GM12892 (cell line): Measurements from ENCODE around the gene AMH.

Source experiments
- DNase-seq: peaks from one replicate; pipeline ENCODE4 v3.0.0; 2011; ENCODE audit not compliant: insufficient read length
- FAIRE-seq: peaks from 2 replicates; lab custom pipeline; 2011; peaks lifted over from hg19 to GRCh38; lab: Jason Lieb, UNC
- POLR2A ChIP-seq: IDR thresholded peaks from 2 replicates; pipeline ENCODE4 v1.6.1; 2011; ENCODE audit warnings: low read depth, low read length, control low read depth
- POLR2AphosphoS5 ChIP-seq: IDR thresholded peaks from 2 replicates; pipeline ENCODE4 v1.6.1; 2011; ENCODE audit warnings: low read depth, low read length, control low read depth
- TAF1 ChIP-seq: IDR thresholded peaks from 2 replicates; pipeline ENCODE4 v1.6.1; 2011; ENCODE audit warnings: low read depth, mild to moderate bottlenecking, control low read depth, low read length, borderline replicate concordance

The AMH gene

DNA sequence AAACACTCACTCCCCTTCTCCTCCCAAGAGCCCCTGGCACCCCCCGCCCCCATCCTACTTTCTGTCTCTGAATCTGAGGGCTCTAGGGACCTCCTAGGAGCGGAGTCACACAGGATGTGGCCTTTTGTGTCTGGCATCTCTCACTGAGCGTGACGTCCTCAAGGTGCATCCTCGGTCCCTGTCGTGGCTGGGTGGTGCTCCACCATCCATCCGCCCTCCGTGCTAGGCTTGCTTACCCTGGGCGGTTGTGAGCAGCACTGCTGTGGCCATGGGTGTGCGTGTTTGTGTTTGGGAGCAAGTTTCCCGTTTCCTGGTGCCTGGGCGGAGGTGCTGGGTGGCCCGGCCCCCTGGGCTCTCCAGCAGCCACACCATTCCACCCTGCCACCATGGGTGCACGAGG lies 25.2 kb upstream of the AMH start:
- peak; percentile 61 for DNase-seq
- FAIRE-seq = peak; percentile 77
- no peak for TF ChIP-seq POLR2A
- TF ChIP-seq POLR2AphosphoS5 = no peak
- no peak for TF ChIP-seq TAF1

- DNase-seq (no peak), FAIRE-seq (no peak)
- TF ChIP-seq TAF1 = no peak
- TF ChIP-seq POLR2AphosphoS5 = no peak
- no peak for TF ChIP-seq POLR2A
Observed at GRCh38 chr19:2224754-2225349, 24.3 kb upstream of the AMH start.

GRCh38 chr19:2225415-2226050 lies 23.6 kb upstream of the AMH start:
- TF ChIP-seq POLR2AphosphoS5 (no peak), POLR2A (no peak)
- DNase-seq (no peak), FAIRE-seq (no peak)

- no peak for TF ChIP-seq POLR2AphosphoS5
- TF ChIP-seq TAF1 = no peak
- TF ChIP-seq POLR2A = no peak
- FAIRE-seq = no peak
- DNase-seq = no peak
Observed at GRCh38 chr19:2226051-2226839, 22.9 kb upstream of the AMH start.

DNA sequence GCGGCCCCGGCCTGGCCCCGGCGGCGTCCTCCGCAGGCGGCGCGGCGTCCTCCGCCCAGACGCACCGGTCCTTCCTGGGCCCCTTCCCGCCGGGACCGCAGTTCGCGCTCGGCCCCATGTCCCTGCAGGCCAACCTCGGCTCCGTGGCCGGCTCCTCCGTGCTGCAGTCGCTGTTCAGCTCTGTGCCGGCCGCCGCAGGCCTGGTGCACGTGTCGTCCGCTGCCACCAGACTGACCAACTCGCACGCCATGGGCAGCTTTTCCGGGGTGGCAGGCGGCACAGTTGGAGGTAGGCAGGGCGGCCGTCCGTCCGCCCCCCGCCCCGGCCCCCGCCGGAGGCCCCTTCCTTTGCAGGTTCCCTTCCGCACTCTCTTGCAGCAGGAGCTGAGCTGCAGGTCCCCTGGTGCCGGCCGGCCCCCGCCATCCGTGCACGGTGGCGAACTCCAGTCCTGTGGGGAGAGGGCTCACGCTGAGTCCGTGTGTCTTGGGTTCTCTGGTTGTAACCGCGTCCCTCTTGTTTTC lies 22.2 kb upstream of the AMH start:
- DNase-seq (no peak), FAIRE-seq (no peak)
- TF ChIP-seq POLR2AphosphoS5 (no peak), POLR2A (no peak), TAF1 (no peak)

DNA sequence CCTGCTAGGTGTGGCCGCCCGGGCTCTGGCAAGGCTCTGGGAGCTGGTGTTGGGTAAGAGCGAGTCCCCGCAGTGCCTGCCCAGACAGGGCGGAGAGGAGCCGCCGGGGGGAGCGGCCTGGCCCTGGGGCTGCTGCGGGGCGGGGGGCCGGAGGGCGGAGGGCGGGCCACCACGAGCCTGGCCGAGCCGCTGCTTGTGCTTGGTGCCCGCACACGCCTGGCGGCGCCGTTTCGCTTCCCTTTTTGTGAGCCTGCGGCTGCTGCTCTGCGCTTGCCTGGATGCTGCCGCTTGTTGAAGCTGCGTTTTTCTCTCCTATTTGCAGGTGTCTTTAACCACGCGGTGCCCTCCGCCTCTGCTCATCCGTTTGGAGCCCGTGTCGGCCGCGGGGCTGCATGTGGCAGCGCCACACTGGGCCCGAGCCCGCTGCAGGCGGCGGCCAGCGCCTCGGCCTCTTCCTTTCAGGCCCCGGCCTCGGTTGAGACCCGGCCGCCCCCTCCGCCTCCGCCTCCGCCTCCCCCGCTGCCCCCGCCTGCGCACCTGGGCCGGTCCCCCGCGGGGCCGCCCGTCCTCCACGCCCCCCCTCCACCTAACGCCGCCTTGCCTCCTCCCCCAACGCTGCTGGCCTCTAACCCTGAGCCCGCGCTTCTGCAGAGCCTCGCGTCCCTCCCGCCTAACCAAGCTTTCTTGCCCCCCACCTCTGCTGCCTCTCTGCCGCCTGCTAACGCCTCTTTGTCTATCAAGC lies 21.5 kb upstream of the AMH start:
- TF ChIP-seq POLR2A = no peak
- no peak for TF ChIP-seq POLR2AphosphoS5
- TF ChIP-seq TAF1 = no peak
- FAIRE-seq (no peak), DNase-seq (no peak)

DNA sequence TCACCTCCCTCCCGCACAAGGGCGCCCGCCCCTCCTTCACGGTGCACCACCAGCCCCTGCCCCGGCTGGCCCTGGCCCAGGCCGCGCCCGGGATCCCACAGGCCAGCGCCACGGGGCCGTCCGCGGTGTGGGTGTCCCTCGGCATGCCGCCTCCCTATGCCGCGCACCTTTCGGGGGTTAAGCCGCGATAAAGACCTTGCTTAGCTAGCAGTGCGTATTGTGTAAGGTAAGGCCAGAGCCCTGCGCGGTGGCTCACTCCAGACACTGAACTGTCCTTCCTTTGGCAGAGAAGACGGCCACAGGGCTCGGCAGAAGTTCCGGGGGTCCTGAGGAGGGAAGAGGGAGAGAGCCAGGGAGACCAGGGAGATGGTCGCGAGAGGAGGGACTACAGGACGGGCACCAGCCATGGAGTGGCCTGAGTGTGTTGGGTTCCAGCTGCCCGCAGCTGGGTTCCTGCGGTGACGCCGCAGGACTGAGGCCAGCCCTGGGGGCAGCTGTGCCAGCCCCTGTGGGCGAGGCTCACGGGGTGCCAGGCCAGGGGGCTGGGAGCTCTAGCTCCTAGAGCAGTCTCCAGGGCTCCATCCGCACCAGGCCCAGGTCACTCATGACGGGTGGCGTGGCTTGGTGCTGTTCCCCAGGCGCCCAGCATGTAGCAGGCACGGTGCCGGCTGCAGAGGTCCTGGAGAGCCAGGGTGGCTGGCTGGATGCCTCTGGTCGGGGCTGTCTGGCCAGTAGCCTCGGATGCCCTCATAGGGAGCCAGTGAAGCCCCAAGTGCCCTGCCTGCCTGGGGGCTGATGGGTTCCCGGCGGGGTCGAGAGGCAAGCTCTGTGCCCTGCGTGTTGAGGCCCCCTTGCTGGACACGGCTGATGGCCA lies 20.7 kb upstream of the AMH start:
- FAIRE-seq (no peak), DNase-seq (no peak)
- TF ChIP-seq POLR2AphosphoS5 = peak; percentile 4; the same call in 1 of the 2 replicates
- no peak; the same call in 1 of the 2 replicates for TF ChIP-seq POLR2A

GRCh38 chr19:2229103-2230032 lies 19.8 kb upstream of the AMH start:
- no peak for FAIRE-seq
- no peak for DNase-seq
- TF ChIP-seq TAF1 (no peak), POLR2A (no peak), POLR2AphosphoS5 (no peak; the same call in 1 of the 2 replicates)

DNA sequence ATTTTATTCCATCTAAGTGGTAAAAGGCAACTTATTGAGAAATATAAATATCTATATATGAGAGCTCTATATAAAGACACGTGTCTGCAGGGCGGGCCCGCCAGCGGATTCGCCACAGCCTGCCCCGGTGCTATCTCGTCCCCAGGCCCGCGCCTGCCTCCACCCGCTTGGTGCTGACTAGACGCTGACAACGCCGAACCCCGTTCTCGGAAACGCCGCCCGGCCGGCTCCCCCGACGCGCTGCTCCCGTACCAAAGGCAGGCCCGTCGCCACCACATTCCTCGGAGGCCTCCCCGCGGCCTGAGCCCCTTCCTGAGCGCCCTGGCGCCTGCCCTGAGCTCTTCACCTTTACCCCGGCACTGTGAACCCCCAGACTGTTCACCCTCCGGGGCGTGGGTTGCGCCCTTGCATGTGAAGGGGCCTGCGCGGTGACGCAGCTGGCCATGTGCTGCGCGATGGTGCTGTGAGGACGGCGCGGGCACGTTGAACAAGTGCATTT lies 19.0 kb upstream of the AMH start:
- DNase-seq (no peak), FAIRE-seq (no peak)
- TF ChIP-seq TAF1 = no peak
- no peak for TF ChIP-seq POLR2AphosphoS5
- TF ChIP-seq POLR2A = no peak
